Measurements from ENCODE around the gene EVI5L.

EVI5L gene

DNA sequence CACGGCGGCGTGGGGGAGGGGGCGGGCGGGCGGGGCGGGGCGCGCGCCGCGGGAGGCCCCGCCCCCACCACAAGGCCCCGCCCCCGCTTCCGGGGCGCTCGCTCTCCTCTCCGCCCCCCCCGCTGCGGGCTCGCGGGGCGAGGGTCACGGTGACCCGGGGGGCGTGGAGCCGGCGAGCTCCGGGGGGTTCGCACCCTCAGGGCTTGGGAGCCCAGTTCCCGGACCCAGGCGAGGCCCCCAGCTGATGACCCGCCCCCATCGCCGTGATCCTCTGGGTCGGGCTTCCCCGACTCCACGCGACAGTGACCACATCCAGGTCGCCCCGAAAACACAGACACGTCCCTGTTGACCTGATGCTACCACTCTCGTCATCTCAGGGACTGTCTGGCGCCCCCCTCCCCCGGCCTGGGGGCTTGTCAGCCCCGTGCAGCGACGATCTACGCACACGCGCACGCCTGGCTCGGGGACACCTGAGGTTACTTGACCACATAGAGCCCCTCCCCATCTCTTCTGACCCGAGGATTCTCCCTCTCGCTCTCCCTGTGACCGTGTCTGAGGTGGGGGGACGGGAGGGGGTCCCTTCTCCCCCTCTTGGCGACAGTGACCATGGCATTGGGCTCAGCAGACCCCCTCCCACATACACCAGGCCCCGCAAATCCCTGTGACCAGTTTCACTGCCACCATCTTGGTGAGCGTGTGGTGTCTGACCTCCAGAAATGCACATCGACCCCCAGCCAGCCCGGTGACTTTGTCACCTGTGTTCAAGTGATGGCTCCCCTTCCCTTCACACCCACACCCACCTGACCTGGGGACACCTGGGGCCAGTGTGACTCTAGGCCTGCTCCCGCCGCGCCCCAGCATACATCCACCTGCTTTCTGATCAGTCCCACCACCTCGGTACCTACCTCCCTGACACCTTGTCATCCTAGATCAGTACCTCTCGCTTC lies 74.3 kb downstream of the EVI5L start:
- ATAC-seq (ENCODE audit: low read depth) = no peak
- no peak for TF ChIP-seq CTCF (IDR thresholded peaks at IDR 0.05; ENCODE audit: poor library complexity, severe bottlenecking)
- H3K27ac ChIP-seq (ENCODE audit: poor library complexity, severe bottlenecking) = peak overlapping the region; percentile 67

GRCh38 chr19:7905268-7905667 lies 75.2 kb downstream of the EVI5L start:
- H3K27me3 ChIP-seq (ENCODE audit: insufficient read depth, poor library complexity, severe bottlenecking) = no peaks in the 10 kb centered on the region
- peaks cover 17% of the 10 kb centered on the region for H3K36me3 ChIP-seq (ENCODE audit: low read depth)
- TF ChIP-seq CTCF (IDR thresholded peaks at IDR 0.05; ENCODE audit: poor library complexity, severe bottlenecking) = no peak
- H3K9me3 ChIP-seq (ENCODE audit: severe bottlenecking) = no peaks in the 10 kb centered on the region
- no peak overlapping the region for H3K4me3 ChIP-seq (ENCODE audit: severe bottlenecking)
- H3K27ac ChIP-seq (ENCODE audit: poor library complexity, severe bottlenecking) = peak overlapping the region; percentile 67
- peak; percentile 50 for DNase-seq (ENCODE audit: low spot score)
- H3K4me1 ChIP-seq (ENCODE audit: insufficient read depth, poor library complexity, severe bottlenecking) = peaks cover 13% of the 10 kb centered on the region
- no peak for ATAC-seq (ENCODE audit: low read depth)

More for the DNA sequence above, 74.3 kb downstream of the EVI5L start:
- Histone ChIP-seq H3K4me1 (ENCODE audit: insufficient read depth, poor library complexity, severe bottlenecking) (peaks cover 13% of the 10 kb centered on the region), H3K4me3 (ENCODE audit: severe bottlenecking) (peak overlapping the region; percentile 75), H3K36me3 (ENCODE audit: low read depth) (peaks cover 18% of the 10 kb centered on the region), H3K27me3 (ENCODE audit: insufficient read depth, poor library complexity, severe bottlenecking) (no peaks in the 10 kb centered on the region), H3K9me3 (ENCODE audit: severe bottlenecking) (no peaks in the 10 kb centered on the region)
- DNase-seq (ENCODE audit: low spot score) = peak; percentile 41

GRCh38 chr19:7905859-7906258 lies 75.8 kb downstream of the EVI5L start:
- Histone ChIP-seq H3K4me1 (ENCODE audit: insufficient read depth, poor library complexity, severe bottlenecking) (peaks cover 13% of the 10 kb centered on the region), H3K27me3 (ENCODE audit: insufficient read depth, poor library complexity, severe bottlenecking) (no peaks in the 10 kb centered on the region), H3K9me3 (ENCODE audit: severe bottlenecking) (no peaks in the 10 kb centered on the region), H3K27ac (ENCODE audit: poor library complexity, severe bottlenecking) (no peak overlapping the region), H3K4me3 (ENCODE audit: severe bottlenecking) (no peak overlapping the region), H3K36me3 (ENCODE audit: low read depth) (peaks cover 22% of the 10 kb centered on the region)
- DNase-seq (ENCODE audit: low spot score) = no peak
- TF ChIP-seq CTCF (IDR thresholded peaks at IDR 0.05; ENCODE audit: poor library complexity, severe bottlenecking) = no peak
- no peak for ATAC-seq (ENCODE audit: low read depth)

- no peak for TF ChIP-seq CTCF (IDR thresholded peaks at IDR 0.05; ENCODE audit: poor library complexity, severe bottlenecking)
- no peaks in the 10 kb centered on the region for H3K9me3 ChIP-seq (ENCODE audit: severe bottlenecking)
- H3K36me3 ChIP-seq (ENCODE audit: low read depth) = peaks cover 32% of the 10 kb centered on the region
- no peaks in the 10 kb centered on the region for H3K27me3 ChIP-seq (ENCODE audit: insufficient read depth, poor library complexity, severe bottlenecking)
- peaks cover 8% of the 10 kb centered on the region for H3K4me1 ChIP-seq (ENCODE audit: insufficient read depth, poor library complexity, severe bottlenecking)
- no peak overlapping the region for H3K4me3 ChIP-seq (ENCODE audit: severe bottlenecking)
- DNase-seq (ENCODE audit: low spot score) (peak; percentile 61), ATAC-seq (ENCODE audit: low read depth) (no peak)
- no peak overlapping the region for H3K27ac ChIP-seq (ENCODE audit: poor library complexity, severe bottlenecking)
Observed at GRCh38 chr19:7907122-7907521, 77.1 kb downstream of the EVI5L start.

DNA sequence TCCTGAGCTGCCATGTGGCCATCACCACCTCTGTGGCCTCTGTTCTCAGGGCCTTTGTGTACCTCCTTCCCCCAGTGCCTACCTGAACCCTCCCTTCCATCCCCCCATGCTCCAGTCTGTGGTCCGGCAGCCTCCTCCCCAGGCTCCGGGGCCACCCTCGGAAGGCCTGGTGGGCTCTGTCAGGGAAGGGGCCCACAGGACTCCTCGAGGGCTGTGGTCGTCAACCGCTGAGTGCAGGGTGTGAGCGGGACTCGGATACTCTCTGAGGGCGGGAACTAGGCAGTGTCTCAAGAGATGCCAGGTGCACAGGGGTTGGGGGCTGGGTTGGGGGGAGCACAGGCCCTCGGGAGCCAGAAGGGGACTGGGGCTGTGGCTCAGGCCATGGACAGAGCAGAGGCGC lies 77.5 kb downstream of the EVI5L start:
- Histone ChIP-seq H3K4me3 (ENCODE audit: severe bottlenecking) (no peak overlapping the region), H3K36me3 (ENCODE audit: low read depth) (peaks cover 33% of the 10 kb centered on the region)
- ATAC-seq (ENCODE audit: low read depth) = no peak

More for the DNA sequence above, 77.5 kb downstream of the EVI5L start:
- peaks cover 5% of the 10 kb centered on the region for H3K4me1 ChIP-seq (ENCODE audit: insufficient read depth, poor library complexity, severe bottlenecking)
- no peak overlapping the region for H3K27ac ChIP-seq (ENCODE audit: poor library complexity, severe bottlenecking)
- TF ChIP-seq CTCF (IDR thresholded peaks at IDR 0.05; ENCODE audit: poor library complexity, severe bottlenecking) = no peak
- H3K27me3 ChIP-seq (ENCODE audit: insufficient read depth, poor library complexity, severe bottlenecking) = no peaks in the 10 kb centered on the region
- H3K9me3 ChIP-seq (ENCODE audit: severe bottlenecking) = no peaks in the 10 kb centered on the region
- DNase-seq (ENCODE audit: low spot score) = peak; percentile 47
